Ishikawa (cell line): ENCODE data around the gene ACACB.

Experiments
- CEBPB ChIP-seq: IDR thresholded peaks from 2 replicates; pipeline ENCODE4 v1.6.1; 2012
- CREB1 ChIP-seq: IDR thresholded peaks from 2 replicates; pipeline ENCODE4 v1.6.1; 2012; ENCODE audit warnings: low read depth
- EGR1 ChIP-seq: IDR thresholded peaks from 2 replicates; pipeline ENCODE4 v1.6.1; 2012
- EP300 ChIP-seq: IDR thresholded peaks from 2 replicates; pipeline ENCODE4 v1.6.1; 2012; ENCODE audit warnings: borderline replicate concordance
- FOXM1 ChIP-seq: IDR thresholded peaks from 2 replicates; pipeline ENCODE4 v1.6.1; 2012; ENCODE audit warnings: low read depth, borderline replicate concordance
- NFIC ChIP-seq: IDR thresholded peaks from 2 replicates; pipeline ENCODE4 v1.6.1; 2012
- RAD21 ChIP-seq: IDR thresholded peaks from 2 replicates; pipeline ENCODE4 v1.6.1; 2012; ENCODE audit warnings: low read depth
- TAF1 ChIP-seq: IDR thresholded peaks from 2 replicates; pipeline ENCODE4 v1.6.1; 2012; ENCODE audit warnings: low read depth, mild to moderate bottlenecking
- TCF12 ChIP-seq: IDR thresholded peaks from 2 replicates; pipeline ENCODE4 v1.6.1; 2012; ENCODE audit warnings: low read depth
- TEAD4 ChIP-seq: IDR thresholded peaks from 2 replicates; pipeline ENCODE4 v1.6.1; 2012
- YY1 ChIP-seq: IDR thresholded peaks from 2 replicates; pipeline ENCODE4 v1.6.1; 2012; ENCODE audit warnings: low read depth
- ZBTB7A ChIP-seq: IDR thresholded peaks from 2 replicates; pipeline ENCODE4 v1.6.1; 2012; ENCODE audit warnings: low read depth
- TF ChIP-seq, protein P1 (sequence below): IDR thresholded peaks from 2 replicates; pipeline ENCODE4 v1.6.1; 2012
- TF ChIP-seq, protein P2 (sequence below): IDR thresholded peaks from 2 replicates; pipeline ENCODE4 v1.6.1; 2012
- TF ChIP-seq, protein P3 (sequence below): IDR thresholded peaks from 2 replicates; pipeline ENCODE4 v1.6.1; 2012; ENCODE audit warnings: low read depth, mild to moderate bottlenecking

The ACACB gene

DNA sequence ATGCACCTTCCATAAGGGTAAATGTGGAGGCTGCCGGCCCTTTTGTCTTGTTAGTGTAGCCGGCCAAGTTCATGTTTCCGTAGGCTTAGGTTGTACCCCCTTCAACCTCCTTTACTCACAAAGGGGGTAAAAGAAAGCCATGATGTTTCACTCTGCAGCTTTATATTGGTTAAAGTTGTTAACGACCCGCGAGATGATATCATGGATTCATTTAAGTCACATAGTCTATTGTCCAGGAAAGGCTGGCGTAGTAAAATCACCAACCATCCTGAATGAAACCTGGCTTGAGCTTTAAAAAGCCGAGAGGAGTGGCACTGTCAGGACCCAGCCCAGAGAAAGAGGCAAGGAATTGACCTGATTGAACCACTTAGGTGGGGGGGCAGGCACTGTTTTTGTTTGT, 17.7 kb upstream of the ACACB start:
- TF ChIP-seq CEBPB: no peak
- no peak for TF ChIP-seq YY1
- no peak for TF ChIP-seq EGR1
- TF ChIP-seq, protein P1, sequence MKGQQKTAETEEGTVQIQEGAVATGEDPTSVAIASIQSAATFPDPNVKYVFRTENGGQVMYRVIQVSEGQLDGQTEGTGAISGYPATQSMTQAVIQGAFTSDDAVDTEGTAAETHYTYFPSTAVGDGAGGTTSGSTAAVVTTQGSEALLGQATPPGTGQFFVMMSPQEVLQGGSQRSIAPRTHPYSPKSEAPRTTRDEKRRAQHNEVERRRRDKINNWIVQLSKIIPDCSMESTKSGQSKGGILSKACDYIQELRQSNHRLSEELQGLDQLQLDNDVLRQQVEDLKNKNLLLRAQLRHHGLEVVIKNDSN: no peak
- TF ChIP-seq TAF1: no peak
- no peak for TF ChIP-seq FOXM1
- no peak for TF ChIP-seq NFIC
- TF ChIP-seq ZBTB7A: no peak
- TF ChIP-seq TCF12: no peak
- no peak for TF ChIP-seq RAD21
- TF ChIP-seq, protein P2, sequence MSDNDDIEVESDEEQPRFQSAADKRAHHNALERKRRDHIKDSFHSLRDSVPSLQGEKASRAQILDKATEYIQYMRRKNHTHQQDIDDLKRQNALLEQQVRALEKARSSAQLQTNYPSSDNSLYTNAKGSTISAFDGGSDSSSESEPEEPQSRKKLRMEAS: no peak
- no peak for TF ChIP-seq CREB1
- no peak for TF ChIP-seq TEAD4
- TF ChIP-seq, protein P3, sequence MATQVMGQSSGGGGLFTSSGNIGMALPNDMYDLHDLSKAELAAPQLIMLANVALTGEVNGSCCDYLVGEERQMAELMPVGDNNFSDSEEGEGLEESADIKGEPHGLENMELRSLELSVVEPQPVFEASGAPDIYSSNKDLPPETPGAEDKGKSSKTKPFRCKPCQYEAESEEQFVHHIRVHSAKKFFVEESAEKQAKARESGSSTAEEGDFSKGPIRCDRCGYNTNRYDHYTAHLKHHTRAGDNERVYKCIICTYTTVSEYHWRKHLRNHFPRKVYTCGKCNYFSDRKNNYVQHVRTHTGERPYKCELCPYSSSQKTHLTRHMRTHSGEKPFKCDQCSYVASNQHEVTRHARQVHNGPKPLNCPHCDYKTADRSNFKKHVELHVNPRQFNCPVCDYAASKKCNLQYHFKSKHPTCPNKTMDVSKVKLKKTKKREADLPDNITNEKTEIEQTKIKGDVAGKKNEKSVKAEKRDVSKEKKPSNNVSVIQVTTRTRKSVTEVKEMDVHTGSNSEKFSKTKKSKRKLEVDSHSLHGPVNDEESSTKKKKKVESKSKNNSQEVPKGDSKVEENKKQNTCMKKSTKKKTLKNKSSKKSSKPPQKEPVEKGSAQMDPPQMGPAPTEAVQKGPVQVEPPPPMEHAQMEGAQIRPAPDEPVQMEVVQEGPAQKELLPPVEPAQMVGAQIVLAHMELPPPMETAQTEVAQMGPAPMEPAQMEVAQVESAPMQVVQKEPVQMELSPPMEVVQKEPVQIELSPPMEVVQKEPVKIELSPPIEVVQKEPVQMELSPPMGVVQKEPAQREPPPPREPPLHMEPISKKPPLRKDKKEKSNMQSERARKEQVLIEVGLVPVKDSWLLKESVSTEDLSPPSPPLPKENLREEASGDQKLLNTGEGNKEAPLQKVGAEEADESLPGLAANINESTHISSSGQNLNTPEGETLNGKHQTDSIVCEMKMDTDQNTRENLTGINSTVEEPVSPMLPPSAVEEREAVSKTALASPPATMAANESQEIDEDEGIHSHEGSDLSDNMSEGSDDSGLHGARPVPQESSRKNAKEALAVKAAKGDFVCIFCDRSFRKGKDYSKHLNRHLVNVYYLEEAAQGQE: no peak
- TF ChIP-seq EP300: no peak

DNA sequence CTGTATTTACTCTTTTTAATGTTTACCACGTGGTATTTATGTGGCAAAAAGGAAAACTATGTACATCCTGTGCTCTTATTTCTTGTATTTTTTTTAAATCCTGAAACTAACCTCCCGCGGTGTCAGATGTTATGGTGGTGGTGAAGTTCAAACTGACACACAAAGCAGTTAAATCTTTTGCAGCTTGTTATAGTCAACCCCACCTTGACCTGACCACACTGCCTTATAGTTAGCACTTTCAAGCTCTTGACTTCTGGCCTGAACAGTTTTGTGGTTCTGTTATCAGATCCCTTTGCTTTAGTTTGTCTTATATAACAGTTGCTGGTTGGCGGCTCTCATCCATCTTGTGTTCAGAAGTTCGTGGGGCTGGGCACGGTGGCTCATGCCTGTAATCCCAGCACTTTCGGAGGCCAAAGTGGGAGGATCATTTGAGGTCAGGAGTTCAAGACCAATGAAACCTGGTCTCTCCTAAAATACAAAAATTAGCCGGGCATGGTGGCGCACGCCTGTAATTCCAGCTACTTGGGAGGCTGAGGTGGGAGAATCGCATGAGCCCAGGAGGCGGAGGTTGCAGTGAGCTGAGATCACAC, 16.9 kb upstream of the ACACB start:
- TF ChIP-seq CEBPB (no peak), TCF12 (no peak), NFIC (no peak)
- TF ChIP-seq, protein P1: no peak
- TF ChIP-seq, protein P3: no peak

DNA sequence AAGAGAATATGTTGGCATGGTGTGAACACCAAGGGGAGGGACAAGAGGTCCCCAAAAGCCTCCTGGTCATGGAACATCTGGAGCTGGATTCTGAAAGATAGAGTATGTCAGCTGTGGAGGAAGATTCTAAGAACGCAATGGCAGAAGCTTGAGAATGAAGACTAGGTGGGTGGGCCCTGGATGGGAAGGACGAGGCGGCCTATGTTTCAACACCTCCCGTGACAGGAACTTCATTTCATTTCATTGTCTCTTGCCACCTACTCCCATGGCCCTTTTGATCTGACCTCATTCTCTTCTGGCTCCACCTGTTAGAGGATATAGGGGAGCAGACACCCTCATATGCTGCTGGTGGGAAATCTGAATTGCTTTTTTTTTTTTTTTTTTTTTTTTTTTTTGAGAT, 15.6 kb upstream of the ACACB start:
- TF ChIP-seq, protein P2: no peak

DNA sequence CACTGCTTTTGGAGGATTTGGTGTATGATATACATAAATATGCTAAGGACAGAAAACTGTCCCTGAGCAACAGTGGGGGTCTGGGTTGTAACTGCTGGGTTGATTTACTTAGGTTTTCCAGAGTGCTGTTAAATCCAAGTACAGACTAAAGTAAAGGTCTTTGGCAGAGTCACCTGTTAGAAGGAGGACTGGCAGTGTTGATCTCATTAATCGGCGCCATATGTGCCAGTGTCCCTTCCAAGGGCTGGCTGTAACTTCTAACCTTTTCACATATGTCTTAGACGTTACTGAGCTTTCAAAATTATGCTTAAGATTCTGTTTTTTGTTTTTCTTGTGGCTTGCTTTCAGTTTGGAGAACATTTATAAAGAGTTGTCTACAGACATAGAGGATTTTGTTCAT, 13.9 kb upstream of the ACACB start:
- no peak for TF ChIP-seq TCF12

DNA sequence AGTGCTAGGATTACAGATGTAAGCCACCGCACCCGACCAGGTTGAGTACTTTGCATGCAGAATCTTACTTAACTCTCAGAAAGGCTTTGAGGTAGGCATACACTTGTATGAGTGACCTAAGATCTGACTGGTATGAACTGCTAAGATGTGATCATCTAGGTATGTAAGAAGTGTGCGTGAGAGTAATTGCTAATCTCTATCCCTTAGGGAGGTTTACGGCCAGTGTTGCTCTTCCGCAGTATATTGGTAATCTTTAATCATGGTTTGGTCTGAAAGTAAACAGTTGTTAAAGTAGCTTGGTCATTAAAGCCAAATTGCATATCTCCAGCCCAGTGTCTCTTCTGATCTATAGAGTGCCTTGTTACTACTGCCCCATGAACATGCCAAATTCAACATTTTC, 11.2 kb upstream of the ACACB start:
- TF ChIP-seq, protein P3: no peak
- TF ChIP-seq RAD21 (no peak), FOXM1 (no peak)

DNA sequence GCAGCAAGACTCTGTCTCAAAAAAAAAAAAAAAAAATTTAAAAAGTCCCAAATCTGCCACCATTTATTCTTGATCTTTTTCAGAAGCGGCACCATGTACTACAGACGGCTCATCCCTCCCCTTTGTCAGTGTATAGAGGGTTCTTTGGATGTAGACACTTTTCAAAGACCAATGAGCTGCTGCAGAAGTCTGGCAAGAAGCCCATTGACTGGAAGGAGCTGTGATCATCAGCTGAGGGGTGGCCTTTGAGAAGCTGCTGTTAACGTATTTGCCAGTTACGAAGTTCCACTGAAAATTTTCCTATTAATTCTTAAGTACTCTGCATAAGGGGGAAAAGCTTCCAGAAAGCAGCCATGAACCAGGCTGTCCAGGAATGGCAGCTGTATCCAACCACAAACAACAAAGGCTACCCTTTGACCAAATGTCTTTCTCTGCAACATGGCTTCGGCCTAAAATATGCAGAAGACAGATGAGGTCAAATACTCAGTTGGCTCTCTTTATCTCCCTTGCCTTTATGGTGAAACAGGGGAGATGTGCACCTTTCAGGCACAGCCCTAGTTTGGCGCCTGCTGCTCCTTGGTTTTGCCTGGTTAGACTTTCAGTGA, 6.5 kb upstream of the ACACB start:
- TF ChIP-seq TAF1 (no peak), EGR1 (no peak), FOXM1 (no peak), TCF12 (no peak), YY1 (no peak), EP300 (no peak), CEBPB (no peak), RAD21 (no peak), NFIC (no peak)
- TF ChIP-seq, protein P3: no peak
